ENCODE measurements around the gene INTS12. TPM values are rescaled to one million over a fixed set of nuclear protein-coding genes. Genes with fewer than 3 reads are reported as not detected.
A peak's percentile ranks its signal among the peaks of the same experiment; 100 is the strongest.

The INTS12 gene
- total and polyA plus RNA-seq, 10 of the 15 experiments (the other 5 are each of a cell fraction or from before 2014, with no cell fraction given) = 24.2 to 52.4 (median 37.3) TPM

DNA sequence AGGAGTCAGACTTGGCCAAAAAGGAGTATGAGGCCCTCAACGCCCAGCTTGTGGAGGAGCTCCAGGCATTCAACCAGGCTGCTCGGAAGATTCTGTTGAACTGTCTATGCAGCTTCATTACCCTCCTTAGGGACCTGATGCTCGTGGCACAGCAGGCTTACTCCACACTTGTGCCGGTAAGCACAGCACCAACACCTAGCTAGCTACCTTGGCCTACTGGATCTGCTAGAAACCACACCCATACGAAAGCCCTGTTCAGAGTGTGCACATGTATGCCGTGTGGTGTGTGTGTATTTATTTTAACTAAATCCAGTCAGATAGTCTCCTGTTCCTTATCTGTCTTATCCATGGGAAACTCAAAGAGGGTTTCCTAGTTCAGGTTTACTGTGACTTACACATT is 49.3 kb downstream of the INTS12 start:
- H3K36me3 ChIP-seq (ENCODE audit: control insufficient read depth in 2 of 2, insufficient read depth in 2 of 2, low read length in 1 of 2) = no peaks in the 10 kb centered on the region
- no peak overlapping the region for H3K27ac ChIP-seq (ENCODE audit: control insufficient read depth, insufficient read depth)
- no TSS peak for BruUV-seq (replicated peaks)
- SMC1A ChIA-PET (ENCODE audit: uncharacterized antibody, unreplicated experiment) = interaction anchor here (1.2 to 13.3 kb wide), 7 partner anchors 8 to 138 kb away, joined by 3 to 130 read pairs (median 6); no protein-coding TSS in a partner anchor
- WGBS (ENCODE audit: insufficient coverage, insufficient replicate concordance, low lambda C conversion rate, missing lambda C conversion rate) = 79% methylated on average over 6 of the region's 6 CpGs
- in situ Hi-C loops (cut with MboI) = no loop called here
- no peaks in the 10 kb centered on the region for H3K27me3 ChIP-seq (replicated peaks in 1 of 2; ENCODE audit: control insufficient read depth in 2 of 2, insufficient read depth in 2 of 2, low read length in 1 of 2)
- no peak overlapping the region for H3K9ac ChIP-seq (ENCODE audit: control insufficient read depth, insufficient read depth, low read length)
- no peaks in the 10 kb centered on the region; the same call in 2 of the 3 replicates for H3K9me3 ChIP-seq (replicated peaks; ENCODE audit: control insufficient read depth, insufficient read depth, low read length)
- no peaks in the 10 kb centered on the region for H4K20me1 ChIP-seq (ENCODE audit: control insufficient read depth, insufficient read depth)
- RAD21 ChIA-PET (ENCODE audit: unreplicated experiment) = interaction anchor here (0.6 to 3.8 kb wide), 8 partner anchors 14 to 518 kb away, joined by 3 to 22 read pairs (median 4); no protein-coding TSS in a partner anchor
- TF ChIP-seq POU2F2 (IDR thresholded peaks at IDR 0.05; ENCODE audit: borderline replicate concordance, low read depth, low read length) = no peak
- TF ChIP-seq, protein P1, sequence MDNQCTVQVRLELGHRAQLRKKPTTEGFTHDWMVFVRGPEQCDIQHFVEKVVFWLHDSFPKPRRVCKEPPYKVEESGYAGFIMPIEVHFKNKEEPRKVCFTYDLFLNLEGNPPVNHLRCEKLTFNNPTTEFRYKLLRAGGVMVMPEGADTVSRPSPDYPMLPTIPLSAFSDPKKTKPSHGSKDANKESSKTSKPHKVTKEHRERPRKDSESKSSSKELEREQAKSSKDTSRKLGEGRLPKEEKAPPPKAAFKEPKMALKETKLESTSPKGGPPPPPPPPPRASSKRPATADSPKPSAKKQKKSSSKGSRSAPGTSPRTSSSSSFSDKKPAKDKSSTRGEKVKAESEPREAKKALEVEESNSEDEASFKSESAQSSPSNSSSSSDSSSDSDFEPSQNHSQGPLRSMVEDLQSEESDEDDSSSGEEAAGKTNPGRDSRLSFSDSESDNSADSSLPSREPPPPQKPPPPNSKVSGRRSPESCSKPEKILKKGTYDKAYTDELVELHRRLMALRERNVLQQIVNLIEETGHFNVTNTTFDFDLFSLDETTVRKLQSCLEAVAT (IDR thresholded peaks at IDR 0.05) = no peak
- TF ChIP-seq CHD4 (IDR thresholded peaks at IDR 0.05) = no peak
- TF ChIP-seq E2F8 (IDR thresholded peaks at IDR 0.05; ENCODE audit: low read depth, partially characterized antibody) = no peak
- TF ChIP-seq, protein P2, sequence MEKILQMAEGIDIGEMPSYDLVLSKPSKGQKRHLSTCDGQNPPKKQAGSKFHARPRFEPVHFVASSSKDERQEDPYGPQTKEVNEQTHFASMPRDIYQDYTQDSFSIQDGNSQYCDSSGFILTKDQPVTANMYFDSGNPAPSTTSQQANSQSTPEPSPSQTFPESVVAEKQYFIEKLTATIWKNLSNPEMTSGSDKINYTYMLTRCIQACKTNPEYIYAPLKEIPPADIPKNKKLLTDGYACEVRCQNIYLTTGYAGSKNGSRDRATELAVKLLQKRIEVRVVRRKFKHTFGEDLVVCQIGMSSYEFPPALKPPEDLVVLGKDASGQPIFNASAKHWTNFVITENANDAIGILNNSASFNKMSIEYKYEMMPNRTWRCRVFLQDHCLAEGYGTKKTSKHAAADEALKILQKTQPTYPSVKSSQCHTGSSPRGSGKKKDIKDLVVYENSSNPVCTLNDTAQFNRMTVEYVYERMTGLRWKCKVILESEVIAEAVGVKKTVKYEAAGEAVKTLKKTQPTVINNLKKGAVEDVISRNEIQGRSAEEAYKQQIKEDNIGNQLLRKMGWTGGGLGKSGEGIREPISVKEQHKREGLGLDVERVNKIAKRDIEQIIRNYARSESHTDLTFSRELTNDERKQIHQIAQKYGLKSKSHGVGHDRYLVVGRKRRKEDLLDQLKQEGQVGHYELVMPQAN (conservative IDR thresholded peaks at IDR 0.05) = no peak
- TF ChIP-seq BCL11A (IDR thresholded peaks at IDR 0.05; ENCODE audit: low read depth, low read length) = no peak
- no peak for TF ChIP-seq ASH2L (IDR thresholded peaks at IDR 0.05; ENCODE audit: borderline replicate concordance, low read depth)
- no peak for TF ChIP-seq ZNF622 (IDR thresholded peaks at IDR 0.05)
- no peak for TF ChIP-seq RCOR1 (conservative IDR thresholded peaks at IDR 0.05; ENCODE audit: low read depth, low read length)
- no peak for TF ChIP-seq ZNF217 (IDR thresholded peaks at IDR 0.05)
- no peaks in the 10 kb centered on the region for H3K79me2 ChIP-seq (ENCODE audit: control insufficient read depth, insufficient read depth, low read length)
- POLR2A ChIA-PET = interaction anchor here (1.4 kb wide), 2 partner anchors 25 to 62 kb away, joined by 4 to 5 read pairs; no protein-coding TSS in a partner anchor
- H2AFZ ChIP-seq (ENCODE audit: control insufficient read depth, low read depth, low read length) = peak overlapping the region; percentile 15; the same call in 1 of the 2 replicates
- H3K4me1 ChIP-seq (ENCODE audit: control insufficient read depth, insufficient read depth, low read length) = no peaks in the 10 kb centered on the region
- ATAC-seq (peak; percentile 16), DNase-seq (ENCODE audit: low read depth, low spot score) (no peak), FAIRE-seq (no peak)
- intact Hi-C loops (cut with micrococcal nuclease; ENCODE audit: unreplicated experiment) = no loop called here
- no peak overlapping the region for H3K4me2 ChIP-seq (ENCODE audit: control insufficient read depth, insufficient read depth)
- no peak overlapping the region for H3K4me3 ChIP-seq
- CTCF ChIA-PET = interaction anchor here (0.9 to 2.7 kb wide), 9 partner anchors 9 to 139 kb away, joined by 3 to 15 read pairs (median 3); no protein-coding TSS in a partner anchor
